GM18868 (cell line): Measurements from ENCODE around the gene RNU5B-1.
"Not testable (repeated sequence)": the region's sequence is repeated elsewhere in the genome, so short reads cannot be mapped to it uniquely, and the experiment has no call there.

Experiments
- ATAC-seq: cut with Tn5 transposase; IDR thresholded peaks from one replicate; pipeline ENCODE4 v1.9.1; 2021; ENCODE audit warnings: mild to moderate bottlenecking, moderate library complexity; ENCODE audit not compliant: unreplicated experiment

Gene RNU5B-1

DNA sequence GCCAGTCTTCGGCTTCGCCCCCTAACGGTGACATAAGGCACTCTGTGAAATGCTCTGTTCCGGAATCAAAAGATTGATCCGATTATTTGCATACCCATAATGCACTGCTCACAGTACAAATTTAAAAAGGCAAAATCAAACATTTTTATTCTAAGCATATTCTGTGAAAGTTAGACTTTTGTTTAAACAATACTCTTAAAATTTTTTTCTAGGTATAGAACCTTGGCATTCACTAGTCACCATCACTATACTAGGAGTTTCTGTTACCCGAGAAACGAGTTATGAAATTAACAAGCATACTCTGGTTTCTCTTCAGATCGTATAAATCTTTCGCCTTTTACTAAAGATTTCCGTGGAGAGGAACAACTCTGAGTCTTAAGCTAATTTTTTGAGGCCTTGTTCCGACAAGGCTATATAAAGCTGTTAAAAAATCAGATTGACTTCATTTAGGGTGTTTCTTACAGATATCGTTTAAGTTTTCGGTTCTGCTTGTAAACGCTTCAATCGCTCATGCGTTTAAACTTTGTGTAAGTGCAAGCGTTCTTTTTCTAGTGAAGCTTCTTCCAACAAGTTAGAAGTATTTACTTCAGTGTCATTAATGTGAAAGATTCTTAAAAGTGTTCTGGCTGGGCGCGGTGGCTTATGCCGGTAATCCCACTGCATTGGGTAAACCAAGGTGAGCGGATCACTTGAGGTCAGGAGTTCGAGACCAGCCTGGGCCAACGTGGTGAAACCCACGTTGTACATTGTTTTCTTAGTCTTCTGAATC lies at the start of gene RNU5B-1:
Gene RNU5B-1 (plus strand): TSS at position 297 of the 769 bp plus-strand sequence.
- ATAC-seq: peak; percentile 48

DNA sequence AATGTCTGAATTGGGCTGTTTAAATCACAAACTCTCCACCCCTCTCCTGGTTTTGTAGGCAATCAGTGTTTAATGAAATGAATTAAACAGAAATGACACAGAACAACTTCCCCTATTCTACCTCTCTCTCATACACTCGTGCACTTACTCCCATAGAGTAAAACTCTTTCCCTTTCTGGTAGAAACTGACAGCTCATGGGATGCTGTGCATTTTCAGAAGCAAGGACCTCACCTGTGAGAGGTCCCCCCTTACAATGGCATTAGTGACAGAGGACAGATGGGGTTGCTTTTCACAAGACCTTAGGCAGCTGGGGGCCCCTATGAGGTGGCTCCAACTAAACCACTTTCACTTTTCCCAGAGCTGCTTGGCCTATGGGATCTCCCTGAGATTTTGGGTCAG lies 49.7 kb upstream of the RNU5B-1 start:
- no peak for ATAC-seq

DNA sequence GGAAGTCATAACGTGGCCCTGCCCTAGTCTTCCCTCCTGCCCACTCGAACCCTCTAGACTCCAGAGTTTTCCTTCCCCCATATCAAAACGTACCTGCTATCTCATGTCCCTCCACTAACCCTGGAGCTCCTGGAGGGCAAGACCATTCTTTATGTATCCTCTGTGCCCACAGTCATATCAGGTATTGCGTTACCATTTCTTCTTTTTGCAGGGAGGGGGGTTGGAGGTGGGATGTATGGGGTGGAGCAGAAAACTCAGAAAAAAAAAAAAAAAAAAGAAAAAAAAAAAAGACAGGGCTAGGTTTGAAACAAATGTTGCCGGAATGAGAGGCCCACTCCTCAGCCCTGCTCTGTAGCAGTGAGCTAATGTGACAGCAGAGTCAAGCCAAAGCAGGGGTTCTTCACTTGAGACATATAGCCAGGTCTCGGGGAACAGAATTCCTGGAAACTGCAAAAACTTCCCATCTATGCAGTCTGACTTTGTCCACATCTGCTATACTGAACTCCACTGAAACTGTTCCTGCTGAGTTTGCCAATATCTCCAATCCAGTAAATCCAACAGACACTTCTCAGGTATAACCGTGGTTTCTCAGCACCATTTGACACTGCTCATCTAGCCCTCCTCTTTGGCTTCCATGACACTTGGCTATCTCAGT lies 48.9 kb upstream of the RNU5B-1 start:
- no peak for ATAC-seq

DNA sequence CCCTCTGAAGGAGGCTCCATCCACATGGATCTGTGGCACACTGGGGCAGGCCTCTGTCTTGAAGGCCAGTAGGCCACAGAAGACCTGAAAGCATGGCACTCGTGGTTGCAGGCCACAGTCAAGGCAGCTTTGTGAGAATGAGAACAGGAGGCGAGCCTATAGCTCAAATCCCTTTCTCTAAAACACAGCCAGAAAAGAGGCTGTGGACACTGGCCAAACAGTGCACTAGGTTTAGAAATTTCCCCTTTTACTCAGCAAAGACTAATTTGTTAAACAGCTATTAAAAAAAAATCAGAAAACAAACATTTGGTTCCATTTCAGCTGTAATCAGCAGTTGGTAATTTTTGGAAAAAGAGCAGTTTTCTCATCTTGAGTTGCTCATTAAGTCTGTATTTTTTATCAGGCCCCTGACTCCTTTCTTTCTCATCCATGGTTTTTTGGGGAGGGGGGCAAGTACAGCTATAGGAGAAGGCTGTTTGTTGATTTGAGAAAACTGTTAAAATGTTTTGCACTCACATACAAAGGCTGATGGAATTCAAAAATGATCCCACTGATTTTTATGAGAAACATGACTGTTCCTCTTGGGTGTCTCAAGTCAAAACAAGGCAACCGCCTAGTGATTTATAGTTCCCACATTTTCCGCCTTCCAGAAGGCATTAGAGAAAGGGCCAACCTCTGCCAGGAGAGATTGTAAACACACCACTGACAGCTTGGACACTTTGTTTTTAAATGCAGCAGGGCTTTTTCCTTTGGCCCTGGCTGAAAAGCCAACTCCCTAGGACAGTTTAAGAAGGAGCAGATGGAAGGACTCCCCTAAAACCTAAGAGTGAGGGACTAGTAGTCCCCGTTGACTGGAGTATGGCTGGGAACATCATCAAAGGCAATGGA lies 45.9 kb upstream of the RNU5B-1 start:
- ATAC-seq: no peak

DNA sequence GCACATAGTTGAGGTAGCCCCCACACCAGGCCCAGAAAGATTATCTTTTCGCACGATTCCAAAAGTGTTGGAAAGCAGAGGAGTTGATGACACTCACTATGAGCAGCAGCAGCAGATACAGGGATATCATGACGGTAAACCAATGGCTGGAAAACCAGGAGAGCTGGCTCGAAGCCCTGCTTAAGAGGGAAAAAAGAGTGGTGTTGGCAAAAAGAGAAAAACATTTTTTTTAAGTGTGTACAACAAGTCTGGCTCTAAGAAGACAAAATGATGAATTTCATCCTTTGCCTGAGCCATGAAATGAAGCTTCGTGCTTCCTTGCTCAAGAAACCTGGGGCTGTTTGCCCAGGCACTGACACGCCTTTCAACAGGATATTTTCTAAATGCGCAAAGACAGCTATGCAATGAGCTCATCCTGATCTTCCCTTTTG lies 45.1 kb upstream of the RNU5B-1 start:
- ATAC-seq: no peak

DNA sequence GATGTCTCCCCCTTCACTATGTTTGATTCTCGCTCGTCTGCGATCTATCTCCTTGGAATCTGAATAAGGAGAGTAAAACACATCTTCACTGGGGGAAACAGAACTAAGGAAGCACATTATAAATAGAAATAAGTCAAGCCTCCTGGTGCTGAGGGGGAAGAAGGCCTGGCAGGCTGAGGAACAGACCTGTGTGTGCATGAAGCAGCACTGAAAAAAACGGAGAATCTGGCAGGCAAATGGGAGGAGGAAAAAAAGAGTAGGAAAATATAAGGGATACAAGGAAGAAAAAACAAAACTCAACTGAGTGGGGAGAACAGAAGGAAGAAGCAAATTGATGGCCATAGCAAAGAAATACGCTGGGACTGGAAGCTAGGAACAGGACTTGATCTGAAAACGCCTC lies 43.5 kb upstream of the RNU5B-1 start:
- no peak for ATAC-seq

DNA sequence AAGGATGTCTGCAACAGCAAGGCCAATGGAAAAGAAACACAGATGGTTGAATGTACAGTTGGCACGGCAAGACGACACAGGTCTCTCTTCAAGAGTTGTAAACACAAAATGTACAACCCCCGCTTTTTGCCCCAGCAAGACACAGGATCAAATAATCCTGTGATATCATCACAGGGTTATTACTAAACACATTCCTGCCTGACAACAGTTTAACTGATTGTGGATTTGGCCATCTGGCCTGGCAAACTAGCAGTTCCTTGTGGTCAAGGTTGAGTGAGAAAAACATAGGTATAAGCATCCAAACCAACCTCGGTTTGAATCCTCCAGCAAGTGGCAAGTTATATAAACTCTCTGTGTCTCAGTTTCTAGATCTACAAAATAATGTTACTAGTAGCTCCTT lies 41.2 kb upstream of the RNU5B-1 start:
- no peak for ATAC-seq

DNA sequence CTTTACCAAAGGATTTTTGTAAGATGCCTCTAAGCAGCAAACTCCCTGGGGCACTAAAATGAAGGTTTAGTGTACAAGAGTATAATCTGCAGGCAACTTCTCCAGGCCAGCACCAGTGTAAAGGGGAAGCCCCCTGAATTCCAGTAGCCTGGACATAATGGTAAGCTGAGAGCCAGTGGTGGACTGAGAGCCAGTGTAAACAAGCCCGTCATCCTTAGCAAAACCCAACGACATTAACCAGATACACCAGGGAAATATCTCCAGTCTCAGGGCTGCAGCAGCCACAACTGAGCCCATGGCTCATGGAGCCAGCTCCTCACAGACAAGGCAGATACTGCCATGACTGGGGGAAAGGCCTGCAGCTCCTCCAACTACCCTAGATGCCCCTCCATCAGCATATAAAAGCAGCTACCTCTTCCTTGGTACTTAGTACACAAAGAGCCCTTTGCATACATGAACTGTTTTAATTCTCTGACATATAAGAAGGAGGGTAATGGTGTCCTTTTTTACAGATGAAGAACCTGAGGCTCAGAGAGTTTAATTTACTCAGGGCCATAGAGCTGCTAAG lies 39.5 kb upstream of the RNU5B-1 start:
- no peak for ATAC-seq

DNA sequence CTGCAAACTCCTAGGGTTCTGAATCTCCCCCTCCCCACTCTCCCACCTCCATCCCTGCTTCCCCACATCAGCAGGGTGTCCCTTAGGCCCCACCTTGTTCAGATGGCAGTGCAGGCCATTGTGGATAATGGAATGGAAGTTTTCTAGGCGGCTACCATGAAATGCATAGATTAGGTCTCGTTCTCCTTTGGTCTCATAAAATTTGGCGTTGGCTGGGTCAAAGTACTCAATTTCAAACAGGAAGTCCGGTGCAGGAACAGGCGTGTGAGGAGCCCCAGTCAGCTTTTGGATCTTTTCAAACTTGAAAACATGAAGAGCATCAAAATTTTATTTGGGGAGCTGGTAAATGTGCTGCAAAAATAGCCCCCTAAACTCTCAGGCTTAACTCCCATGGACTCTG lies 38.0 kb upstream of the RNU5B-1 start:
- no peak for ATAC-seq

DNA sequence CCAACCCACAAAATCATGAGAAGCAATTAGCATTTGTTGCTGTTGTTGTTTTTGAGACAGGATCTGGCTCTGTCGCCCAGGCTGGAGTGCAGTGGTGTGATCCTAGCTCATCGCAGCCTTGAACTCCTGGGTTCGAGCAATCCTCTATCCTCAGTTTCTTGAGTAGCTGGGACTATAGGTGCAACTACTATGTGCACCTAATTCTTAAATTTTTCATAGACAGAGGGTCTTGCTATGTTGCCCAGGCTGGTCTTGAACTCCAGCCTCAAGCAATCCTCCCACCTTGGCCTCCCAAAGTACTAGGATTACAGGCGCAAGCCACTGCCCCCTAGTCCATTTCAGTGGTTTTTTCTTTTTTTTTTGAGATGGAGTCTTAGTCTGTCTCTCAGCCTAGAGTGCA lies 36.1 kb upstream of the RNU5B-1 start:
- ATAC-seq: no peak

DNA sequence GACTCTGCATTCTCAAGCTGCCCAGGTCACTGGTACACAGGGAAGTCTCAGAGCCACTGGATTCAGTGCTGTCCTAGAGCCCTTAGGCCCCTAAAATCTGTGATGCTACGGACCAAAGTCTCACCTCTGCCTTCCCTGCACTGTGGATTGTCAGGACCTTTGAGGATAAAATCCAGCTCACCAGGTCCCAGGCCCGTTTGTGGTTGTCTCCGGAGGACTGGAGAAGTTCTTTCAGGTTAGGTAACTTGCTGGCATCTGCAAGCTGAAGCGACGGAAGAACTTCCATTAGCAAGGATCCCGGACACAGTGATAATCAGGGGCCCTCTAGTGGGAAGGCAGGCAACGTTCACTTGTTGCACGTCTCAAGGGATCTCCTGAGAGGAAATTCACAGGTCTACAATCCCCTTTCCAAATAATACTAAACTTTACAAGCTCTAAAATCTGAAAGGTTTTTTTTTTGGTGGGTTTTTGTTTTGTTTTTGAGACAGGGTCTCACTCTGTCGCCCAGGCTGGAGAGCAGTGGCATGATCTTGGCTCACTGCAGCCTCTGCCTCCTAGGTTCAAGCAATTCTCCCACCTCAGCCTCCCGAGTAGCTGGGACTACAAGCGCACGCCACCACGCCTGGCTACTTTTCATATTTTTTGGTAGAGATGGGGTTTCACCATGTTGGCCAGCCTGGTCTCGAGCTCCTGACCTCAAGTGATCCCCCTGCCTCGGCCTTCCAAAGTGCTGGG lies 33.5 kb upstream of the RNU5B-1 start:
- not testable (repeated sequence) for ATAC-seq

DNA sequence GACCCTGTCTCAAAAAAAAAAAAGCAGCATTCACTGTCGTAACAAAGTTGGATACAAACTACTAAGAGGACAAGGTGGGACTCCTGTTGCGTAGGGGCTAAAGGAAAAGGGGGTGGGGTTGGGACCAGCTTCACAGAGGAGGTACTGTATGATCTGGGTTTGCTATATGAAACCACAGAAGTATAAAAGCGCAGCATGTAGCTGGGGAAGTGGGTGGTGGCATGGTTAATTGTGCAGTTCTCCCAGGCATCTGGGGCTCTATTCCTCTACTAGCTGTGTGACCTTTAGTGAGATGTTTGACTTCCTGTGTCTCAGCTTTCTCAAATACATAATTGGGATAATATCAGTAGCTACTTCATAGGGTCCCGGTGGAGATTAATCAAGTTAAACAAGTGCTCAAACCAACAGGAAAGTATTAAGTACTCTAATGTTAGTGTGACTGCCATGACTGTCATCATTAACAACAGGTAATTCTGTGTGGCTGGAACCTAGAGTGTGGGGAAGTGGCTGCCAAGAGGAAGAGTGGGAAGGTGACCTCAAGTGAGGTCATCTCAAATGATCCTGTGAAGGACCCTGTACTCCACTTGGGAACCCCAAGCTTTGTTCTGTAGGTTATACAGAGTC lies 29.3 kb upstream of the RNU5B-1 start:
- ATAC-seq: no peak

DNA sequence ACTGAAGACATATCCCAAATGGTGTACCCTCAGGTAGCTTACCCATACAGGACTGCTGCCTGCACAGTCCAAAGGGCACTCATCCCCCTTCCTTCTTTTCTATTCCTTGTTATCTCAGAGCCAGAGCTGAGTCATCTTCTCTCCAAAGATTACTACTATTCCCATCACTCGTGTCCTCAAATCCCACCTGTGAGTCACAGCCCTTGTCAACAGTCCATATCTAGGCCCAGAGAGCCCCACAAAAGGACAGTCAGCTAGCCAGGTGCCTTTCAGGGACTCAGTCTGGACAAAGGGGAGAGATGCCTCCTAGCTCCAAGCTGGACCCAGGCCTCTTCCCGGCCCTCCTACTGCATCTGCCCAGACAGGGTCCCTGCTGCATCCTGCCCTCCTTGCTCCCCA lies 28.8 kb upstream of the RNU5B-1 start:
- no peak for ATAC-seq

DNA sequence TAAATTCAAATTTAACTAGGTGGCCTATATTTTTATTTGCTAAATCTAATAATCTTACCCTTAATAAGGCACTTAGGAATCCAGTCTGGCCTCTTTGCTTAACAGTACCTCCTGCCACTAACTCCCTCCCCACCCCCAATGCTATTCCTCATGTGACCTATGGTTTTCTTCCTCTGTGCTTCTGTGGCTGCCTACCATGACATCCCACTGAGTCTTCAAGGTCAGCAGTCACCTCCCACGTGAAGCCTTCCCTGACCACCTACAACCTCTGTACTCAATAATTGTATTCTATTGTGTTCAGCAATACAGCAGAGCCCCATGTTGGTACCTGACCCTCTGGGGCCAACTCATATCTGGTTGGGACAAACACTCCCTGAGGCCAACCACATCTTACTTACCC lies 27.5 kb upstream of the RNU5B-1 start:
- ATAC-seq: no peak

DNA sequence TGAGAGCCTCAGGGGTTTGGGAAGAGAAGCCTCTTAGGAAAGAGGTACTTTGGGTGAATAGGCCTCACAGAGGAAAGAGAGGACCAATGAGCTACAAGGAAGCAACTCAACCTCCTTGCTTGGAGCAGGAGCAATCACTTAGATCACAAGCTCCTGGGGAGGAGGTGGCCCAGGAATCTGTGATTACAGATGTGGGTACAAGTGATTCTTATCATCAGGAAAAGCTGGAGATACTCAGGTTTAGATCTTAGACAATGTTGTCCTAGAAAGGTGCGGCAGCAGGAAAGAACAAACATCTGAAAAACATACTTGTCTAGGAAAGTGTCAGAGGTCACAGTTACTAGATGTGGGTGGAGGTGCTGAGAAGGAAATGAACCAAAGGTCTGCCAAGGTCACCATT lies 26.0 kb upstream of the RNU5B-1 start:
- ATAC-seq: no peak

DNA sequence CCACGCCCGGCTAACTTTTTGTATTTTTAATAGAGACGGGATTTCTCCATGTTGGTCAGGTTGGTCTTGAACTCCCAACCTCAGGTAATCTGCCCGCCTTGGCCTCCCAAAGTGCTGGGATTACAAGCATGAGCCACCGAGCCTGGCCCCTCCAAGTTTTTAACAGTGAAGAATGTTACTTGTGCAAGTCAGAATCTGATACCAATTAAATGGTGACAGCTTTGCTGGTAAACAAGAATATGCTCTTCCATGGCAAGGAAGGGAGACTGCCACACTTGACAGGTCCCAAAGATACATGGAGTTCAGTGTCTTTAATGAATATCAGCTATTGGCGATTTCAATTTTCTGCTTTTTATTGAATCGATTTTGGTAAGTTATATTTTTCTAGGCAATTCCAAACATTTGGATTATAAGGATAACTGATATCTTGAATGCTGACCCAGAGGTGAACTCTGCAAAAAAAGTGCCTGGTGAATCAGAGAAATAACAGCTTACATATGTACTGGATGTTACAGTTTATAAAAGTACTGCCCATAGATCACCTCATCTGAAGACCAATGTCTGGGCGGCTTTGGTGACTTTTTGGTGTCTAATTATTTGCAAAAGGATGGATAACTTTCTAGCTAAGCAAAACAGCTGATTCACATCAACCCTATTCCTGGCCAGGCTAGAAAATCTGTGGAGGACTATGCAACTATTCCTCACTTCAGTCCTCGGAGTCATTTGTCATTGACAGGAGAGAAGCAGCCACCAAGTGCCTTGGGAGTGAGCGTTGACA lies 19.0 kb upstream of the RNU5B-1 start:
- ATAC-seq: no peak

DNA sequence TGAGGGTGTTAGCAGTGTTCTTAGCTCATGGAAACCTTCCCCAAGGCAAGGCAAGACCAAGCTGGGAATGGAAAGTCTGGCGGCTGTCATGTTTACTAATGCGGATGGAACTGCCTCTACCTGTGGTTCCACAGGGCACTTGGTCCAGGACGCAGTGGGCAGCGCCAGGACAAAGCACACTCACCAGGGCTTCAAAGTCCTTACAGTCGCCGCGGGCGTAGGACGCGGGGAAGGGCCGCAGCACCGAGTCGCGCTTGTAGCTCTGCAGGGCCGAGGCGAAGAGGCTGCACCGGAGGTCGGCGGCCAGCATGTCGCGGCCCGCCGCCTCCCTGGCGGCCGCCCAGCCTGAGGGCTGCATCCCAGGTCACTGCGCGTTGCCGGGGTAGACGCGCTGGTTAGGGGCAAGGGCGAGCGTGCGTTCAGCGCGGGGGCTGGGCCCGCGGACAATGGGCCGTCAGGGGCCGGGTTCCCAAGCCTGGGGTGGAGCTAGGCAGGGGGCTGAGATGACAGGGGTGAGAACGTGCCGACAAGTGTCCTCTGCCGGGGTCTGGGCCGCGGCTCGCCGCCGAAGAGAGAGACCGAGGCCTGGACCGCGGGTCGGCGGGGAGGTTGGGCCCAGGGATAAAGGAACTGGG lies 18.3 kb upstream of the RNU5B-1 start:
- peak; percentile 20 for ATAC-seq

DNA sequence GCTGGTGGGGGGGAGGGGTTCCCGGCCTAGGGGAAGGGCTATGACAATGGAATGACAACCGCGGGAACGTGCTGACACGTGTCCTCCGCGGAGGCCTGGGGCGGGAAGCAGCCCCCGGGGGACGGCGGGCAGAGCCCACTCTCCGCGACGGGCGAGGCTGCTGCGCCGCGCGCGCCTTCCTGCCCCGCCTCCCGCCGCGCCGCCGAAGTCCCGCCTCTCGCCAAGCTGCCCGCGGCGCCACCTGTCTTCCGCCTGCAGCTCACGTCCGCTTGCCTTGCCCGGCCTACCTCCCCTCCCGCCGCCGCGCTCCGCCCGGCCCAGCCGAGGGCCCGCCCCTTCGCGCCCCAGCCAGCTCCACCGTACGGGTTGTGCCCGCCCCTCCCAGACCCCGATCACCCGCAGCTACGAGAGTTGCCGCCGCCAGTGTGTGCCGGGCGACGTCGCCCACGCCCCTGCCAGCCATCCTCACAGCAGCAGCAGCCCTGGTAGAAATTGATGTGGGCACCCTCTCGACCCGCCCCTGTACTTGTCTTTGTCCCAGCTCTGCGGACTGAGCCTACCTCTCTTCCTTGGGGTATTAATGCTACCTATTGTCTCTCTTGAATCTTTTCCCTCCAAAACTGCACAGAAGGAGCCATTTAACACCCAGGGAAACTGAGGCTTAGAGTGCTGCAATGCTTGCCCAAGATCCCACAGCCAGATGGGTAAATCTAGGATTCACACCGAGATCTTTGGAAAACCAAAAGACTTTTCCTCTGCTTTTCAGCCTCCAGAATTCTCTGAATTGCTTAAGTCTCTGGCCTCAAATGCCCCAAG lies 17.6 kb upstream of the RNU5B-1 start, which contains the start of gene PARP16:
Gene PARP16 (minus strand): TSS at position 180 of the 816 bp plus-strand sequence. CDS start 457 bp downstream, outside the sequence.
- peak; percentile 94 for ATAC-seq
